IMR-90 (cell line): ENCODE measurements around the gene INCENP. TPM values are rescaled to one million over a fixed set of nuclear protein-coding genes. Genes with fewer than 3 reads are reported as not detected.

Experiments used
- ATAC-seq: fragments of 200-7000 bp; cut with Tn5 transposase; 2 replicates; pipeline ENCODE4 v1.9.1; 2020; ENCODE audit warnings: low read depth, mild to moderate bottlenecking, moderate library complexity
- BruUV-seq: library from RNA; stranded (reverse); fragments of 400-500 nt; replicated peaks from 2 replicates; lab custom pipeline; 2021; lab: Mats Ljungman, UMichigan
- CTCF ChIA-PET: fragments of 300-600 bp; formaldehyde crosslinking; extraction: SDS; loops from one replicate; lab custom pipeline; 2021; ENCODE audit warnings: antibody characterized with exemption; lab: Yijun Ruan, JAX
- POLR2A ChIA-PET: fragments of 300-600 bp; sonication (Branson Sonifier 250); formaldehyde crosslinking; loops from one replicate; lab custom pipeline; 2022; ENCODE audit warnings: antibody characterized with exemption; ENCODE audit not compliant: unreplicated experiment; lab: Charles Lee
- DNase-seq: peaks from one replicate; pipeline ENCODE4 v3.0.0; 2013
- H2AFZ ChIP-seq: replicated peaks from 2 replicates; pipeline ENCODE3; 2013; ENCODE audit warnings: low read length, mild to moderate bottlenecking; ENCODE audit not compliant: poor library complexity
- H2AK5ac ChIP-seq: 2 replicates; pipeline ENCODE4 v1.6.1; 2013; ENCODE audit warnings: low read depth, low read length, inconsistent platforms
- H2AK9ac ChIP-seq: replicated peaks from 2 replicates; pipeline ENCODE3; 2013; ENCODE audit warnings: mild to moderate bottlenecking, low read depth, low read length, moderate library complexity; ENCODE audit not compliant: poor library complexity
- H2BK120ac ChIP-seq: 2 replicates; pipeline ENCODE4 v1.6.1; 2013; ENCODE audit warnings: low read depth, low read length, inconsistent platforms
- H2BK15ac ChIP-seq: 3 replicates; pipeline ENCODE4 v1.6.1; 2013; ENCODE audit warnings: low read depth, low read length, inconsistent platforms
- H2BK20ac ChIP-seq: 2 replicates; pipeline ENCODE4 v1.6.1; 2013; ENCODE audit warnings: low read depth, mild to moderate bottlenecking, inconsistent platforms, low read length, moderate library complexity
- H2BK5ac ChIP-seq: 2 replicates; pipeline ENCODE4 v1.6.1; 2013; ENCODE audit warnings: mild to moderate bottlenecking, low read depth, low read length, inconsistent platforms; ENCODE audit not compliant: poor library complexity, severe bottlenecking
- H3K14ac ChIP-seq: replicated peaks from 2 replicates; pipeline ENCODE4 v1.6.1; 2013; ENCODE audit warnings: low read depth, low read length, inconsistent platforms
- H3K18ac ChIP-seq: 2 replicates; pipeline ENCODE4 v1.6.1; 2013; ENCODE audit warnings: low read depth, low read length, control low read depth
- H3K23ac ChIP-seq: 2 replicates; pipeline ENCODE4 v1.6.1; 2013; ENCODE audit warnings: low read depth, low read length, inconsistent platforms
- H3K27ac ChIP-seq: 2 replicates; pipeline ENCODE4 v1.5.1; 2013; ENCODE audit warnings: mild to moderate bottlenecking, control low read depth, low read length; ENCODE audit not compliant: insufficient read depth
- H3K27me3 ChIP-seq: 2 replicates; pipeline ENCODE4 v1.6.1; 2013; ENCODE audit warnings: low read length; ENCODE audit not compliant: control insufficient read depth, insufficient read depth
- H3K36me3 ChIP-seq: 2 replicates; pipeline ENCODE4 v1.6.1; 2013; ENCODE audit warnings: low read length, mixed read lengths; ENCODE audit not compliant: control insufficient read depth, insufficient read depth
- H3K4ac ChIP-seq: 2 replicates; pipeline ENCODE4 v1.6.1; 2013; ENCODE audit warnings: low read depth, low read length, inconsistent platforms
- H3K4me1 ChIP-seq: 2 replicates; pipeline ENCODE4 v1.6.1; 2013; ENCODE audit warnings: low read length, mixed read lengths; ENCODE audit not compliant: control insufficient read depth, insufficient read depth
- H3K4me2 ChIP-seq: 2 replicates; pipeline ENCODE4 v1.6.1; 2013; ENCODE audit warnings: low read depth, mild to moderate bottlenecking, control low read depth, low read length, moderate library complexity
- H3K4me3 ChIP-seq: 2 replicates; pipeline ENCODE4 v1.5.1; 2013; ENCODE audit warnings: low read depth, mild to moderate bottlenecking, control low read depth, low read length, moderate library complexity; ENCODE audit not compliant: insufficient read depth
- H3K56ac ChIP-seq: 2 replicates; pipeline ENCODE4 v1.6.1; 2013; ENCODE audit warnings: low read length, inconsistent platforms; ENCODE audit not compliant: insufficient read depth; ENCODE audit errors: extremely low read depth
- H3K79me1 ChIP-seq, 2 experiments: 2 replicates each; pipeline ENCODE4 v1.6.1; 2013; ENCODE audit warnings: low read length in 2 of 2, inconsistent platforms in 1 of 2, low read depth in 1 of 2
- H3K9ac ChIP-seq: 2 replicates; pipeline ENCODE4 v1.6.1; 2013; ENCODE audit warnings: low read depth, low read length, control low read depth
- H3K9me1 ChIP-seq: 2 replicates; pipeline ENCODE4 v1.6.1; 2013; ENCODE audit warnings: low read length, inconsistent platforms; ENCODE audit not compliant: insufficient read depth
- H3K9me3 ChIP-seq: 2 replicates; pipeline ENCODE4 v1.6.1; 2013; ENCODE audit warnings: low read length; ENCODE audit not compliant: control insufficient read depth, insufficient read depth
- H4K20me1 ChIP-seq: 2 replicates; pipeline ENCODE4 v1.6.1; 2013; ENCODE audit warnings: low read length, inconsistent platforms; ENCODE audit not compliant: insufficient read depth
- H4K5ac ChIP-seq: 2 replicates; pipeline ENCODE4 v1.6.1; 2013; ENCODE audit warnings: mild to moderate bottlenecking, low read depth, low read length, control low read depth
- H4K8ac ChIP-seq, 2 experiments: 2 replicates each; pipeline ENCODE4 v1.6.1; 2013; ENCODE audit warnings: low read depth in 2 of 2, low read length in 2 of 2, control low read depth in 1 of 2, inconsistent platforms in 1 of 2
- H4K91ac ChIP-seq: 2 replicates; pipeline ENCODE4 v1.6.1; 2013; ENCODE audit warnings: low read depth, low read length, inconsistent platforms; ENCODE audit not compliant: insufficient read depth
- MAZ ChIP-seq: IDR thresholded peaks from 2 replicates; pipeline ENCODE4 v1.6.1; 2012; ENCODE audit warnings: low read depth, mild to moderate bottlenecking, low read length, improper control_type of control experiment, moderate library complexity, borderline replicate concordance
- RAD21 ChIP-seq: IDR thresholded peaks from 2 replicates; pipeline ENCODE4 v1.6.1; 2012; ENCODE audit warnings: low read length, improper control_type of control experiment
- RCOR1 ChIP-seq: IDR thresholded peaks from 2 replicates; pipeline ENCODE4 v1.6.1; 2012; ENCODE audit warnings: mild to moderate bottlenecking, low read length, improper control_type of control experiment; ENCODE audit not compliant: insufficient replicate concordance
- RFX5 ChIP-seq: IDR thresholded peaks from 2 replicates; pipeline ENCODE4 v1.8.0; 2012; ENCODE audit warnings: low read depth, mild to moderate bottlenecking, low read length, moderate library complexity
- SMC3 ChIP-seq: fragments of 150-350 bp; IDR thresholded peaks from 2 replicates; pipeline ENCODE4 v1.6.1; 2016; ENCODE audit warnings: low read depth, mild to moderate bottlenecking, antibody characterized with exemption, low read length, moderate library complexity
- WGBS, 2 experiments: methylation state at CpG; one replicate each; pipeline versions ENCODE4 v1.1.5 to v1.1.7; 2013; ENCODE audit warnings: missing lambda C conversion rate in 2 of 2; ENCODE audit not compliant: insufficient read length in 1 of 2; ENCODE audit errors: extremely low coverage in 2 of 2; 5-methylcytosine and 5-hydroxymethylcytosine counted together
- dilution Hi-C: fragments of 300-500 bp; cut with HindIII; formaldehyde crosslinking; loops from one replicate; pipeline ENCODE4 v1.14.3; 2018; ENCODE audit warnings: low sequenced_read_pairs; ENCODE audit not compliant: unreplicated experiment
- in situ Hi-C: fragments of 300-500 bp; cut with MboI; formaldehyde crosslinking; loops from 3 replicates; pipeline ENCODE4 v1.14.3; 2019; ENCODE audit warnings: low sequenced_read_pairs, inconsistent platforms, mixed read lengths
- intact Hi-C: fragments of 100-400 bp; cut with micrococcal nuclease; formaldehyde crosslinking; loops from 2 replicates; pipeline ENCODE4 v1.10.0; 2022
- polyA plus RNA-seq, 3 experiments: library from polyadenylated mRNA; depleted of rRNA; stranded (reverse); fragments of >200 nt; gene quantifications; 2 replicates each; pipeline ENCODE4 v1.2.3, GENCODE V29; 2012; ENCODE audit warnings: low replicate concordance in 1 of 3
- total RNA-seq: library from RNA; depleted of rRNA; stranded (reverse); fragments of >200 nt; gene quantifications from 2 replicates; pipeline ENCODE4 v1.2.3, GENCODE V29; 2012
- TF ChIP-seq, protein P1 (sequence below): fragments of 150-350 bp; IDR thresholded peaks from 2 replicates; pipeline ENCODE4 v1.6.1; 2016; ENCODE audit warnings: low read depth, mild to moderate bottlenecking, low read length, moderate library complexity, borderline replicate concordance

Gene INCENP
- total and polyA plus RNA-seq, 2 of the 4 experiments (the other 2 are of a cell fraction), result 18.6 to 23.8 TPM

- TF ChIP-seq RFX5, result no peak
Measured at GRCh38 chr11:62138630-62139425, 15.0 kb downstream of the INCENP start (continued).

GRCh38 chr11:62139526-62140303 lies 15.9 kb downstream of the INCENP start:
- POLR2A ChIA-PET, result no interaction called here
- H3K4me1 ChIP-seq, result no peaks in the 10 kb centered on the region
- H4K20me1 ChIP-seq, result no peaks in the 10 kb centered on the region; the same call in none of the 2 replicates
- H3K9me3 ChIP-seq, result no peaks in the 10 kb centered on the region
- no peak overlapping the region for H3K4me3 ChIP-seq
- no peak overlapping the region for H2BK120ac ChIP-seq
- ATAC-seq (no peak), DNase-seq (no peak)
- no TSS peak for BruUV-seq
- 92% methylated on average over 2 of the region's 24 CpGs; no CpG with 5 or more reads in 1 of the 2 experiments for WGBS, 2 experiments
- H3K9ac ChIP-seq, result no peak overlapping the region
- no peak overlapping the region for H3K4me2 ChIP-seq
- intact Hi-C loops, result no loop called here
- peaks cover 6% of the 10 kb centered on the region; the same call in 1 of the 2 replicates for H3K9me1 ChIP-seq
- no peak overlapping the region for H3K18ac ChIP-seq
- no peak overlapping the region for H2AFZ ChIP-seq
- no peak overlapping the region for H3K14ac ChIP-seq
- H2AK5ac ChIP-seq, result no peak overlapping the region
- no peak overlapping the region for H2BK15ac ChIP-seq
- H4K8ac ChIP-seq, result no peak overlapping the region
- TF ChIP-seq RFX5, result no peak
- no peak for TF ChIP-seq RCOR1
- no peak for TF ChIP-seq SMC3
- TF ChIP-seq RAD21, result no peak
- TF ChIP-seq MAZ, result no peak
- TF ChIP-seq, protein P1, sequence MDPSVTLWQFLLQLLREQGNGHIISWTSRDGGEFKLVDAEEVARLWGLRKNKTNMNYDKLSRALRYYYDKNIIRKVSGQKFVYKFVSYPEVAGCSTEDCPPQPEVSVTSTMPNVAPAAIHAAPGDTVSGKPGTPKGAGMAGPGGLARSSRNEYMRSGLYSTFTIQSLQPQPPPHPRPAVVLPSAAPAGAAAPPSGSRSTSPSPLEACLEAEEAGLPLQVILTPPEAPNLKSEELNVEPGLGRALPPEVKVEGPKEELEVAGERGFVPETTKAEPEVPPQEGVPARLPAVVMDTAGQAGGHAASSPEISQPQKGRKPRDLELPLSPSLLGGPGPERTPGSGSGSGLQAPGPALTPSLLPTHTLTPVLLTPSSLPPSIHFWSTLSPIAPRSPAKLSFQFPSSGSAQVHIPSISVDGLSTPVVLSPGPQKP, result no peak
- H4K5ac ChIP-seq, result no peak overlapping the region
- H3K56ac ChIP-seq, result no peak overlapping the region
- dilution Hi-C loops, result no loop called here
- H3K23ac ChIP-seq, result no peak overlapping the region
- H4K91ac ChIP-seq, result no peak overlapping the region
- no peak overlapping the region for H2AK9ac ChIP-seq
- H3K79me1 ChIP-seq, result peaks cover 13 to 35% of the 10 kb centered on the region in 2 experiments
- H3K36me3 ChIP-seq, result peaks cover 32% of the 10 kb centered on the region
- H2BK5ac ChIP-seq, result no peak overlapping the region
- no peaks in the 10 kb centered on the region for H3K27me3 ChIP-seq
- in situ Hi-C loops, result no loop called here
- CTCF ChIA-PET, result no interaction called here
- H3K27ac ChIP-seq, result no peak overlapping the region
- no peak overlapping the region for H2BK20ac ChIP-seq
- H3K4ac ChIP-seq, result no peak overlapping the region
